GM21619 (cell line): ENCODE data around the gene TOMM20.
"Not testable (repeated sequence)": the region's sequence is repeated elsewhere in the genome, so short reads cannot be mapped to it uniquely, and the experiment has no call there.

ENCODE experiments used
- ATAC-seq: cut with Tn5 transposase; IDR thresholded peaks from one replicate; pipeline ENCODE4 v1.9.1; 2021; ENCODE audit not compliant: unreplicated experiment

The TOMM20 gene

GRCh38 chr1:235105051-235106043, 23.3 kb downstream of the TOMM20 start:
- ATAC-seq = peak; percentile 83

- no peak for ATAC-seq
These were observed 25.6 kb downstream of the TOMM20 start for GRCh38 chr1:235102993-235103411.

DNA sequence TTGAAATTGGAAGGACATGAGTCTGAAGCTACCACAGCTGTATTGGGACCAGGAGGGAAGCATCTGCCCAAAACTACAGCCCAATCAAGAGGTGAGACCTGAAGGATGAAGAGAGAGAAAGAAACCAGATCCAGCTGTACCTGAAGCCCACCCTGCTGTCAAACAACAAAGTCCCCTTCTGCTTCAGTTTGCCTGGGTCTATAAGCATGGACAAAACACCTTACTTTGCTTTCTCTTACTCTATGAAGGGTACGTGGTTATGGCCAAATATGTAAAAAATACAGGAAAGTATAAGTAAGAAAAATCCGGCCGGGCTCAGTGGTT, 26.4 kb downstream of the TOMM20 start:
- ATAC-seq = no peak

DNA sequence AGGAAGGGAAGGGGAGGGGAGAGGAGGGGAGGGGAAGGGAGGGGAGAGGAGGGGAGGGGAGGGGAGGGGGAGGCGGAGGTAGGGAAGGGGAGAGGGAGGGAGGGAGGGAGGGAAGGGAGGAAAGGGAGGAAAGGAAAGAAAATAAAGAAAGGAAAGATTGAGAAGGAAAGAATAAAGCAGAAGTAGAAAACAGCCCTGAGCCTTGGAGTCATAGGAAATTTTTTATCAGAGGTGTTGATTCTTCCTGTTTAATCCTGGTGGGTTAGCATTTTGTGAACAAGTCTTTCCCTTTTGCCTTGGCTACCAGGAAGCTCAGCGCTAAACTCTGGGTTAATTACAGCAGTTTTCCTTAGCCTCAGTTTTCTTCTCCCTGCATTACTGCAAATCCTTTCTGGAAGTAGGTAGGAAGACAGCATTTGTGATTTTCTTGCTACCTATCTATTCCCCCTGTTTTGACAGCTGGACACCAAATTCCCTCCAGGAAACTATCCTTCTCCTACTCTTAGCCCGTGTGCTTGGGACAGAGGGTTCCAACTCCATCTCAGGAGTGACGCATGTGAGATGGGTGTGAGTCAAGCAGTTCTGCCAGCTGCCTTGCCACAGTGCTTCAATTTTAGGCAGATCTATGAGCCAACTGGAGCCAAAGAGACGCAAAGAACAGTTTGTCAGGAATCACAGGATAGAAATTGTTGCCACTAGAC, 26.9 kb downstream of the TOMM20 start:
- ATAC-seq = no peak

GRCh38 chr1:235100194-235100772, 28.4 kb downstream of the TOMM20 start:
- no peak for ATAC-seq

DNA sequence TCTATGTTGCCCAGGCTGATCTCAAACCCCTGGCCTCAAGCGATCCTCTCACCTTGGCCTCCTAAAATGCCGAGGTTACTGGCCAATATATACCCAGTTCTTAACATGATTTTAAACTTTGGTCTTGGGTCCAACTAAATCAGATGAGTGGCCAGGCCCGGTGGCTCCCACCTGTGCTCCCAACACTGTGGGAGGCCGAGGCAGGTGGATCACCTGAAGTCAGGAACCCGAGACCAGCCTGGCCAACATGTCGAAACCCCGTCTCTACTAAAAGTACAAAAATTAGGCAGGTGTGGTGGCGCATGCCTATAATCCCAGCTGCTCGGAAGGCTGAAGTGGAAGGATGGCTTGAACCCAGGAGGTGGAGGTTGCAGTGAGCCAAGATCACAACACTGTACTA, 29.6 kb downstream of the TOMM20 start:
- ATAC-seq = no peak

- ATAC-seq = no peak
These were observed 30.1 kb downstream of the TOMM20 start for GRCh38 chr1:235098547-235098946.

DNA sequence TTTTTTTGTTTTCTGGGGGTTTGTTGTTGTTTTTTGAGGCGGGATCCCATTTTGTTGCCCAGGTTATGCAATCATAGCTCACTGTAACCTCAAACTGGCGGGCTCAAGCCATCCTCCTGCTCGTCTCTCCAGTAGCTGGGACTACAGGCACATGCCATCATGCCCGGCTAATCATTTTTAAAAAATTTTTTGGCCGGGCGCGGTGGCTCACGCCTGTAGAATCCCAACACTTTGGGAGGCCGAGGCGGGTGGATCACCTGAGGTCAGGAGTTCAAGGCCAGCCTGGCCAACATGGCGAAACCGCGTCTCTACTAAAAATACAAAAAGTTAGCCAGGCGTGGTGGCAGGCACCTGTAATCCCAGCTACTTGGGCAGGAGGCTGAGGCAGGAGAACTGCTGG, 31.1 kb downstream of the TOMM20 start:
- not testable (repeated sequence) for ATAC-seq

- ATAC-seq = no peak
These were observed 32.6 kb downstream of the TOMM20 start for GRCh38 chr1:235095938-235096562.

DNA sequence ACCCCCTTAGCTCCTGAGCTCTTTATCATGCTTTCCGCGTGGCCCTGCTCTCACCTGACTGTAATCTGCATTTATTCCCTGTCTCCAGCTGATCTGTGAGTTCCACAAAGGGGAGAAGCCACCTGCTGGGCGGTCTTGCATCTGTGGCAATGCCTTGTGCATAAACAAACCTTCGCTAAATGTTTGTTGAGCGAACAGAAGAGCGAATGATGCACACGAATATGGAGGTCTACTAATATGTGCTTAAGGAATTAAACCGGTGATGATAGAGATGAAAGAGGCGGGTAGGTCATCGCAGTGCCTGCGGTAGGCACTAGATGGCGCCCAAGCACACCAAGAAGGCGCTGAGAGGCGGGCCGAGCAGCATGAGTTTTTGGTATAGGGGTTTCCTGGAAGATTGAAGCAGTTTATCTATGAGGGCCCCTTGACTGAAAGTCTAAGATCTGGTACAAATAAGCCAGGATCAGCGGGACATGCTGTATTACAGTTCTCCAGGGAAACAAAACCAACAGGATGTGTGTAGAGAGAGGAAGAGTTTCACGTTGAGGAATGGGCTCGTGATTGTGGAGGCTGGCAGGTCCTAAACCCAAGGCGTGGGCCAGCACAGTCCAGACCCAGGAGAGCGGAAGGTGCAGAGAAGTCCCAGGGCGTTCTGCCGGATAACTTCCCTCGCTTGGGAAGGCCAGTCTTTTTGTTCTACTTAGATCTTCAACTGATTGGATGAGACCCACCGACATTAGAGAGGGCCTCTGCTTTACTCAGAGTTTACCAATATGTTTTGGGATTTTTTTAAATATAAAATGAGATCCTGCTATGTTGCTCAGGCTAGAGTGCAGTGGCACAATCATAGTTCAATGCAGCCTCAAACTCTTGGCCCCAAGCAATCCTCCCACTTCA, 34.7 kb downstream of the TOMM20 start:
- ATAC-seq = no peak

DNA sequence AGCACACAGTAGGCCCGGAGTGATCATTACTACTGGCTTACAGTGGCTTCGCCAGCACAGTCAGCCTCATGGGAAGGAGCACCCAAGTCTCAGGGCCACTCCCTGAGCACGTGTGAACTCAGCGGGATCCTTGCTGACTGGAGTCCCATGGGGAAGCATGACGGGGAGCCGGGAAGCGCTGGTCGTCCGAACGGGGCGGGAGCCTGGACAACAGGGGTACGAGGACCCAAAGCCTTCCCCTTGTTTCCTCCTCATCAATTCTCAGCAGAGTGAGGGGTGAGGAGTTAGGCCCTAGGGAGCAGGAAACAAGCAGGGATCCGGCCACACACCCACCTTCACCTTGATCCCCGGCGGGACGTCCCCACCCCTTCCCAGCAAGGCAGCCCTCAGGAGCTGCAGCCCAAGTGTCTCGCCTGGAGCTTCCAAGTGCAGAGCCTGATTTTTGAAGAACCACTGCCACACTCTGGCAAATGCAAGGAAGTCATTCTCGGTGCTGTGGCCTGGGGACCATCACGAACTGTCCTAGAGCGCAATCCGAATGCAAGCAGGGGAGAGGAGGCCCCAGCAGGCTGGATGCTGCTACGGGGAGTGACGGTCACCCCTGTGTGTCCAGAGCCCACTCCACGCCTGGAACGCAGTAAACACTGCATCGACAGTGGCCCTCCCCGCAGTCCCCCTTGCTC, 35.5 kb downstream of the TOMM20 start:
- ATAC-seq = no peak

DNA sequence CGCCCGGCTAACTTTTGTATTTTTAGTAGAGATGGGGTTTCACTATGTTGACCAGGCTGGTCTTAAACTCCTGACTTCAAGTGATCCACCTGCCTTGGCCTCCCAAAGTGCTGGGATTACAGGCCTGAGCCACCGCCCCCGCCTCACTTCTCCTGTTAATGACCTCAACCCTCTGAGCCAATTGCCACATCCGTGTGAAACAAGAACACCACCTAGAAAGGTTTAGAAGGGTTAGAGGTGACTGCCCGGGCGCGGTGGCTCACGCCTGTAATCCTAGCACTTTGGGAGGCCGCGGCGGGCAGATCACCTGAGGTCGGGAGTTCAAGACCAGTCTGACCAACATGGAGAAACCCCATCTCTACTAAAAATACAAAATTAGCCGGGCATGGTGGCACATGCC, 36.2 kb downstream of the TOMM20 start:
- ATAC-seq = not testable (repeated sequence)

DNA sequence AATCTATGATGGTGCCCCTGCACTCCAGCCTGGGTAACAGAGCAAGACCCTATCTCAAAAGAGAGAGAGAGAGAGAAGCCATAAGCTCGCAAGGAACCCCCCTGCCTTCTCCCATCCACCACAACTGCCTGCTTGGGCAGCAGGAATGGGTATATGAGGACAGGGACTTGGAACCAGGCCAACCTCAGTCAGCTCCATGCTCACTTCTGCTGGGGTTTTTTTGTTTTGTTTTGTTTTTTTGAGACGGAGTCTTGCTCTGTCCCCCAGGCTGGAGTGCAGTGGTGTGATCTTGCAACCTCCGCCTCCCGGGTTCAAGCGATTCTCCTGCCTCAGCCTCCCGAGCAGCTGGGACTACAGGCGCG, 36.6 kb downstream of the TOMM20 start:
- not testable (repeated sequence) for ATAC-seq

GRCh38 chr1:235091319-235092044, 37.2 kb downstream of the TOMM20 start:
- not testable (repeated sequence) for ATAC-seq

- no peak for ATAC-seq
These were observed 38.1 kb downstream of the TOMM20 start for GRCh38 chr1:235090406-235091069.

DNA sequence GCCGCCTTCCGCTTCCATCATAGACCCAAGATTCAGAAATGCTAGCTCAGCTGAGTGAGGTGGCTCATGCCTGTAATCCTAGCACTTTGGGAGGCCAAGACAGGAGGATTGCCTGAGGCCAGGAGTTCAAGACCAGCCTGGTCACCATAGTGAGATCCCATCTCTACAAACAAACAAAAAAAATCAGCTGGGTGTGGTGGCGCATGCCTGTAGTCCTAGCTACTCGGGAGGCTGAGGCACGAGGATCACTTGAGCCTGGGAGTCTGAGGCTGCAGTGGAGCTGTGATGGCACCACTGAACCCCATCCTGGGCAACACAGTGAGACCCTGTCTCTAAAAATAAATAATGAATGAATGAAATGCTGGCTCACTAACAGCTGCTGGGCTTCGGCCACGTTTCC, 39.7 kb downstream of the TOMM20 start:
- ATAC-seq = no peak

GRCh38 chr1:235088430-235088829, 40.2 kb downstream of the TOMM20 start:
- ATAC-seq = no peak

DNA sequence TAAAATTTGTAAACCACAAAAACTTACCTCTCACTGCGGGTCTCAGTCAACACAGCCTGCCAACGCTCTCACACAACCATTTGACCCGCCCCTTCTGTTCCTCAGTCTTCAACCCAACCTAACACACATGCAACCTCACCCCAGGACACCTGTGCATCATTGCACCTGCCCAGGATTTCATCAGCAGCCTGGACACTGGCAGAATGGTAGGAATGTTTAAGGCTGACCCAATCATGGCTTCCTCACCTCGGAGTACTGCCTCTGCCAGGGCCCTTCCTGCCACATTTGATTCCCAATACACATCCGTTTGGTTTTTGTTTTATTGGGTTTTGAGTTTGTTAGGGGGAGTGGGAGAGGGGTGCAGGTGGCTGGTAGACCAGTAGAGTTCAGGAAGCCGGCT, 40.7 kb downstream of the TOMM20 start:
- ATAC-seq = no peak
